Kidney capillary endothelial cell (primary cell): Measurements from ENCODE around the gene AGK.

Experiments used
- DNase-seq: peaks from one replicate; pipeline ENCODE4 v3.0.0-alpha.2; 2018; ENCODE audit warnings: low spot score

Gene AGK, protein sequence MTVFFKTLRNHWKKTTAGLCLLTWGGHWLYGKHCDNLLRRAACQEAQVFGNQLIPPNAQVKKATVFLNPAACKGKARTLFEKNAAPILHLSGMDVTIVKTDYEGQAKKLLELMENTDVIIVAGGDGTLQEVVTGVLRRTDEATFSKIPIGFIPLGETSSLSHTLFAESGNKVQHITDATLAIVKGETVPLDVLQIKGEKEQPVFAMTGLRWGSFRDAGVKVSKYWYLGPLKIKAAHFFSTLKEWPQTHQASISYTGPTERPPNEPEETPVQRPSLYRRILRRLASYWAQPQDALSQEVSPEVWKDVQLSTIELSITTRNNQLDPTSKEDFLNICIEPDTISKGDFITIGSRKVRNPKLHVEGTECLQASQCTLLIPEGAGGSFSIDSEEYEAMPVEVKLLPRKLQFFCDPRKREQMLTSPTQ

DNA sequence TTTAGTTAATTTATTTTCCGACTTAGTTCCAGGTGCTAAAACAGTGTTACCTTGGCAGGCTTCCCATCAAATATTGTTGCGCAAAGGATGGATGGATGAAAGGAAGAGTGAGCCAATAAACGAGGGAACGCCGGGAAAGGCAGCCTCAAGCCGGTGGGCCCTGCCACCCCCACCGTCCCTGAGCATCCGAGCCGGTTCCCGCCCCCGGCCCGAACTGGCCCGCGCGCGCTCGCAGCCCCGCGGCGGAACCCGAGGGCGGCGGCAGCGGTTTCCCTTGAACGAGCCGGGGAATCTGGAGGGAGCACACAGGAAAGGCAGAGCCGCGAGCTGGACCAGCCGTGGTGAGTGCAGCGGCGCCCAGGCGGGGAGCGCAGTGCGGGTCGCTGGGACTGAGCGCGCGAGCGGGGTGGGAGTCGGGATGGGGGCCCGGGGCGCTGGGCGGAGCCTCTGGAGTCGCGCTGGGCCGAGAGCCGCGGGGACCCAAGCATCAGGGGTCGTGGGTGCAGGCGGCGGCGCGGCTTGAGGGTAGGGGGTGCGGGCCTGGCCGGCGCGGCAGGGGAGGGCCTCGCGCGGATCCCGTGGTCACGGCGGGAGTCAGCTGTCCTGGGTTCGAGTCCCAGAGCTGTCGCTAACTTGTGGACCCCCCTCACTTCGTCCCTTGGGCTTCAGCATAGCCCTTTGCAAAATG is at the start of gene AGK:
Gene AGK (plus strand): TSS at position 317 of the 688 bp plus-strand sequence. CDS start 4,057 bp downstream, outside the sequence.
- DNase-seq: peak; percentile 65

DNA sequence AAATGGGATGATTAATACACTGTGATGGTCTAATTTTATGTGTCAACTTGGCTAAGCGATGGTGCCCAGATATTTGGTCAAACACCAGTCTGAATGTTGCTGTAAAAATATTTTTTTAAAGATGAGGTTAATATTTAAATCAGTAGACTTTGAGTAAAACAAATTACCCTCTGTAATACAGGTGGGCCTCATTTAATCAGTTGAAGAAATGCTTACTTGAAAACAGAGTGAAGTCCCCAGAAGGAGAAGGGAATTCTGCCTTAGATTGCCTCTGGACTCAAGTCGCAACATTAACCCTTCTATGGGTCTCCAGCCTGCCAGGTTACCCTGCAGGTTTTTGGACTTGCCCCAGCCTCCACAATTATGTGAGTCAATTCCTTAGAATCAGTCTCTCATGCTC is 49.8 kb upstream of the AGK start:
- no peak for DNase-seq

DNA sequence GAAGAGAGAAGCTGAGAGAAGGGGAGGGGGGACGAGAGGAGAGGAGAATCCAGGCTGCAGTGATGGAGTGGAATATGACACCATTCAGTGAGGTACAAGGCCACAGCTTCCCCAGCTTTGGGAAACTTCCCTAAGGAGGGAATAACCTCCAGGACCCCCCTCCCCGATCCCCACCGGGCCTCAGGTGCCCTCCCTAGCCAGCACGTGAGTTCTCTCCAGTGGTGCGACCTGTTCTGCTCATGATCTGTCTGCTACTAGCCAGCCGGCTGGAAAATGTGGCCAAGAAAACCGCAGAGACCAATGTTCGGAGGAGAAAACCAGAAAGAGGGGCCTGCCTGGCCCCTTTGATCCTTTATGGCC is 39.9 kb upstream of the AGK start:
- DNase-seq: no peak

GRCh38 chr7:141511676-141512396 is 39.4 kb upstream of the AGK start:
- no peak for DNase-seq

DNA sequence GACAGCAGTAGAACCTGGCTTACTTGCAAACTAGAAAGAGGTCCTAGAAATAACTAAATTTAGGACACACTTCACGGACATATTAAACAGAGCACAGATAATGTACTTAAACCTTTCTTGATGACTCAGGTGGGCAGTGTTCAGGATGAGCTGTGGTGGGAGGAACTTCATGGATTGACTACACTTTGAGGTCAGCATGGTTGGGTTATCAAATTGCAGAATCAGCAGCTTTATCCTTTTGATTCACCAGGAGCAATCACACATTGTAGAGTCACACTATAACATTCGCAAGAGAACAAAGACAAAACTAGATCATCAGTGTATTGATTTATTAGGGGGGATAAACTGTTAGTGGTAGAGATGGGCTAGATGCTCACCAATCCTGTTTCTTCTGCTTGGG is 38.6 kb upstream of the AGK start:
- no peak for DNase-seq

DNA sequence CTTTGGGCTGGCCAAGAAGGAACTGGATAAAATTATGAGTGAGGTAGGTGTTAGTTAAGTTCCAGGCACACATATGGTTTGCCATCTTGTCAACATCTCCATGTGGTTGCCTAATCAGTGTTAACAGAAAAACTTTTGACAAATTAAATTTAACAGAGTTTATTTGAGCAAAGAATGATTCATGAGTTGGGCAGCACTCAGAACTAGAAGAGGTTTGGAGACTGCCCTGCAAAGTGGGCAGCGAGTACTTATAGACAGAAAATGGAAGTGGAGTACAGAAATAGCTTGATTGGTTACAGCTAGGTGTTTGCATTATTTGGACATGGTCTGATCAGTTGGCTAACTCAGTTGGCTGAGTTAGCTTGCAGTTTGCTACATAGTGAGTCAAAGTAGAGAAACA is 37.5 kb upstream of the AGK start:
- DNase-seq: no peak

DNA sequence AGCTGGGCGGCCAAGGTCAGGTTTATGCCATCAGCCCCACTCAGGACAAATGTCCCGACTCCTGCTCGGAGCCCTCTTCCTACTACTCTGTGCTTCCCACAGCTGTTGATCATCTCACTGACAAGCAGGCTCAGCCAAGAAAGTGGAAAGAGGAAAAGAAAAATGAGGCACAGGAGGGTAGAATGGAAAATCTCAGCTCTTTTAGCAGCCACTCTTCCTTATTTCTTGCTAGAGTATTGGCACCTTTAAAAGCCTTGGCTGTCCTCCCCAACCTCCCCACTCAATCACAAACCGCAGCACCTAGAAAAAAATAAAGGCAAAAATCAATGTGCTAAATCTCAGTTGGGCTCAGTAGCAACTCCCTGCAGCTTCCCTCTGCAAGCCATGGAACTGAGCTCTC is 35.3 kb upstream of the AGK start:
- no peak for DNase-seq

DNA sequence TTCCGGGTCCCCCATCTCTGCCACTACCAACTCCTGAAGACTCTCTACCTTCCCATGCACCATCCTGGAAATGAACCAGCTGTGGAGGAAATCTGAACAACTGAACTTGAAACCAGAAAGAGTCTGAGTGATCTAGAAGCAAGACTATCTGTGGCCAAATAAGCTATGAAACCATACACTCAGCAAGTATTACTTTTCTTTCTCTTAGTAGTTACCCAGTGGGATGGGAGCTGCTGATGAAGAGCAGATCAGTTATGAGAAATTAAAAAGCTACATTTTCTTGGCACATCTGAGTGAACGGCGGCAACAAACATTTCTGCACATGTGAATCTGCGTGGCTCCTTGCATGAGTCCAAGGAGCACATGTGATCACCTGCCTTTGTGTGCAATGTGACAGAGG is 31.6 kb upstream of the AGK start:
- DNase-seq: no peak

DNA sequence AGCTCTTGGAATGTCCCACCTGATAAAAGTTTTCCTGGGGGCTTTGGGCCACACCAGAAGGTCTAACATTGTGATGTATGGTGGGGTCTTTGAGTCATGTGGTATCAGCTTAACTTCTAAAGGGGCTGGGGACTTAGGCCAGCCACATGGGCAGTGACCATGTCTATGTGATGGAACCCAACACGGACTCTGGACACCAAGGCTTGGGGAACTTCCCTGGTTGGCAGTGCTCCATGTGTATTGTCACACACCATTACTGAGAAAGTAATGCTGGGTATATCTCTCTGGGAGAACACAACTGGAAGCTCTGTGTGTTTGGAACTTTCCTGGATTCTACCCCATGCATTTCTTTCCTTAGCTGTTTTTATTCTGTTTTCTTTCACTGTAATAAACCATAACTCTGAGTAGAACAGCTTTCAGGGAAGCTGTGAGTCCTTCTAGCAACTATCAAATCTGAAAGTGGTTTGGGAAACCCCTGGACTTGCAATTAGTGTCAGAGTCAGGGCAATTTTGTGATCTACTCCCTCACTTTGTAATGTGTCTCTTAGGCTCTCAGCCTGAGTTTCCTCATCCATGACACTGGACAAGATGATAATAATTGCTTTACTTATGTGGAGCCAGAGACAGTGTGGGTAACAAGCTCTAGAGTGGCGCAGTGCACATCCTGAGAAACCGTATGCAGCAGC is 28.4 kb upstream of the AGK start:
- DNase-seq: no peak

GRCh38 chr7:141525973-141526514 is 25.2 kb upstream of the AGK start:
- DNase-seq: no peak

DNA sequence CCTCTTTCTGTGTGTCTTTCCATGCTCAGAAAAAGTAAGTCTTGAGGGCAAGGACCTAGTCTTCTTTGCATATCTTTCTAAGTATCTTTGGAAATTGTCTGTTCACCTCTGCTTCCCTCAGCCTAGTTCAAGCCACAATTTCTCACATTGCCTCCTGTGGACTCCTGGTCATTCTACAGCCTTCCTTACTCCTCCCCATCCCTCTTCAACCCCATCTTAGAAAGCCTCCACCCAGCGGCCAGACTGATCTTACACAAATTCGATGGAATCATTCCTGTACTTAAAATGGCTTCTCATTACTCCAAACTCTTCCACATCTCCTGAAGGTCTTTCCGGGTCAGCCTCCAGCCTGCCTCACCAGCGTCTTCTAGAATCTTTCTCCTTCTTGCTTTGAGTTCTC is 24.1 kb upstream of the AGK start:
- no peak for DNase-seq

- DNase-seq: no peak
These were observed 22.8 kb upstream of the AGK start for GRCh38 chr7:141528399-141528798.

DNA sequence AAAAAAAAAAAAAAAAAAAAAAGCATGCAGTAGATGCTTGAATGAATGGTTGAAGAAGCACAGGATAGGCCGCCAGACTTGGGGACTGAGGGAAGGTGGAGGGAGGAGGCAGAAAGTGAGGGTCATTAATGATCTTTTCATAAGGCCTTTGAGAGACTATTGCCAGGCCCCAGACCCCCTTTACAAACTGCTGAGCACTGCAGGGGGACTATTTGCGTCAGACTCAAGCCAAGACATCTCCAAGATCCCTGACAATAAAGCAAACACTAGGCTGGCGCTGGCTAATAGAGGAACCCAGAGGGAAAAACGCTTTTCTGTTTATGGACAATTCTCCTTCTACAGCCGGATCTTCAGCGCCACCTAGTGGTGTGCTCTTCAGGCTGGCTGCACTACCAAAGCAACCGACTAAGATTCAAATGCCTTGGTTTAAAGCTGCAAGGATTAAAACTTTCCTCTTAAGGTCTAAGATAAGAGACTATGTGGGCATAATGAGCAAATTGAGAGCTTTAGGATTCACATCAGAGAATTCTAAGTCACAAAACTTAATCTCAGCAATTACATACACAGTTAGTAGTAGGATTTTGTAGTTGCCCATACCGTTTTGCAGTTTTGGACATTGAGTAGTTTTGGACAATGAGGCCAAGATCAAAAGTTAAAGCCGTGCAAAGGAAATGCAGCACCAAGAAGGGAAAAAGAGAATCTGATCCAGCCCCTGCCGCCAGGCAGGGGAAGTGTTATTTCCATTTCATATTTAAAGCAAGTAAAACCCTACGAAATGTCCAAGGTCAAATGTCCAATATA is 17.9 kb upstream of the AGK start:
- DNase-seq: peak; percentile 76

GRCh38 chr7:141534757-141535737 is 16.2 kb upstream of the AGK start:
- DNase-seq: no peak

- DNase-seq: no peak
These were observed 13.3 kb upstream of the AGK start for GRCh38 chr7:141537906-141538305.

GRCh38 chr7:141541375-141541774 is 9.8 kb upstream of the AGK start:
- no peak for DNase-seq

DNA sequence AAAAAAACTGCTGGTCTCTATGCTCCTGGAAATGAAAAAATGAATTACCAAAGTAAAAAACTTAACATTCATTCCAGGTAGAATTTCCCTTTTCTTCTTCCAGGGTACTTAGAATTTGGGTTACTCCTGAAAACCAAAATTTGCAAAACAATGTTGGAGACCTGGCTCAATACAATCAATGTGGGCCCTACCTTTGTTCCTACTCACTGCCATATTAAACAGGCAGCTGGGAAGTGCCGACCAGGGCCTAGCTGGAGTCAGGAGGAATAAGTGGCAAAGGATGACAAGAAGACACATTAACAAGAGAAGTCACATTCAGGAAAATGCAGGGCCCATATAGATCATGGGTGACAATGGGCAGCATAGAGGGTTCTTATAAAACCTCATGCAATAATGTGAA is 6.4 kb upstream of the AGK start:
- no peak for DNase-seq

- DNase-seq: no peak
These were observed 1.6 kb upstream of the AGK start for GRCh38 chr7:141549582-141549981.

GRCh38 chr7:141550386-141551093 is 670 bp upstream of the AGK start:
- no peak for DNase-seq
